8988T (cell line): ENCODE results near the gene METRN.

ENCODE experiments used
- DNase-seq: peaks from one replicate; pipeline ENCODE4 v3.0.0; 2011

METRN gene

DNA sequence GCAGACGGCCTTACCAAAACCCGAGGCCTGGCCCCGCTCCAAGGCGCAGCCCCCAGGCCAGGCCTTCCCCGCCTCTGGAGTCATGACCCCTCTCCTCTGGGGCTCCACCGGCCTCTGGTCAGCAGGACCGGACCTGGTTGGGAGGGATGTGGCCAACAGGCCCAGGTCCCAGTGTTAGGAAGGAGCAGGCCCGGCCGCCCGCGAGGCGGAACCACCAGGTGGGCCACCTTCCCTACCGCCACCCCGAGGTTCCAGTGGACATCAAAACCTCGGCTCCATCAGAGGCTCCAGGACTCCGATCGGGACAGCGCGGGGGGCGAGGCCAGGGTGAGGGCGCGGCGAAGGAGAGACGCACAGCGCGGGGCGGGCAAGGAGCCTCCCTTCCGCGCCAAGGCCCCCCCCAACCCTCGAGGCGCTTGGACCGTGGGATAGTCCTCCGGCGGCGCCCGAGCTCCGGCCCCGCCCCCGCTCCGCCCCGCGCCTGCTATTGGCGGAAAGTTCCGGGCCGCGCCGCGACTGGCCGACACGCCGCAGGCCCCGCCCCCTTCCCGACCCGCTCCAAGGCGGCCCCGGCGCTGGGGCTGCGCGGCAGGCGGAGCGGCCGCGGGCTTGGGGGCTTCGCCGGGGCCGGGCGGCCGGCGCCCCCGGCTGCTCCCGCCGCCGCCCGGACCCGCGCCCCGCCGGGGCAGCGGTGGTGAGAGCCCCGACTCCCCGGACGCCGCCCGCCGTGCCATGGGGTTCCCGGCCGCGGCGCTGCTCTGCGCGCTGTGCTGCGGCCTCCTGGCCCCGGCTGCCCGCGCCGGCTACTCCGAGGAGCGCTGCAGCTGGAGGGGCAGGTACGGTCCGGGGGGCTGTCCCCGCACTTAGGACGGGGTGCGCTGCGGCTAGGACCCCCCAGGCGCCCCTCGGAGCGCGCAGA is at the start of gene METRN:
Gene METRN, plus strand, starts transcription at position 561 of the 919 bp plus-strand sequence. Its CDS starts 172 bp downstream, at position 733.
- peak; percentile 91 for DNase-seq

DNA sequence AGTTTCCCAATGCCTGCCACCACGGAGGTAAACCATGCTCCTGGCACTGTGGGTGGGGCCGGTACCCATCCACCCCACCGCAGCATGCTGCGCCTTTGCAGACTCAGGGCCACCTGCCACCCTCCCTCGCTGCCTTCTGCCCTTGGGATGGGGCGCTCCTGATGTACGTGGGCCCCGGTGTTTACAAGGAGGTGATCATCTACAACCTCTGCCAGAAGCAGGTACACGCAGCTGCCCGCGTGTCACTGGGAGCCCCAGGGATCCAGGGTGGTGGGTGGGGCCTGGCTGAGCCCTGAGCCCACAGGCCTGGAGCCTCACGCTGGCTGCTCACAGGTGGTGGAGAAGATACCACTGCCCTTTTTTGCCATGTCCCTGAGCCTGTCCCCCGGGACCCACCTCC is 48.3 kb upstream of the METRN start:
- DNase-seq, result no peak

DNA sequence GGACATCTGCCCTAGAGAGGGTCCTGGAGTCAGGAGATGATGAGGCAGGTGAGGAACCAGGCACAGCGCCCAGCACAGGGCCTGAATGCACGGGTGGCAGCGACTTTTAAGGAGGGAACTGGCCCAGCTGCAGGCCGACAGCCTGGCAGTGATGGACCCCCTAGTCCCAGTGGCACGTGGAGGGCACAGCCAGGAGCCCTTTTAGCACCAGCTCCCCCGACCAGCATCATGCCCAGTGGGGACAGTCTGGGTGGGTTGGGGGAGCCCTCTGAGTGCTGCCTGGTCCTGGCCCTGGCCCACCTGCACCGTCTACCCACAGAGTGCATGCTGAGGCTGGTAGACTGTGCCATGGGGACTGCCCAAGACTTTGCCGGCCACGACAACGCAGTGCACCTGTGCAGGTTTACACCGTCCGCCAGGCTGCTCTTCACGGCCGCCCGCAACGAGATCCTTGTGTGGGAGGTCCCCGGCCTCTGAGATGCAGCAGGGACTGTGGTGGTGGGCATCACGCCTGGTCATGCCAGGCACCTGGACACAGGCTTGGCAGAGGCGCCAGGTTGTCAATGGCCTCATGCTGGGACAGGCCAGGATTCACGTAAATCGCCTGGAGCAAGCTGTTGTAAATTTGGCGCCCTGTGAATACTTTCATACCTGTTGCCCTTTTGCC is 47.7 kb upstream of the METRN start:
- no peak for DNase-seq

DNA sequence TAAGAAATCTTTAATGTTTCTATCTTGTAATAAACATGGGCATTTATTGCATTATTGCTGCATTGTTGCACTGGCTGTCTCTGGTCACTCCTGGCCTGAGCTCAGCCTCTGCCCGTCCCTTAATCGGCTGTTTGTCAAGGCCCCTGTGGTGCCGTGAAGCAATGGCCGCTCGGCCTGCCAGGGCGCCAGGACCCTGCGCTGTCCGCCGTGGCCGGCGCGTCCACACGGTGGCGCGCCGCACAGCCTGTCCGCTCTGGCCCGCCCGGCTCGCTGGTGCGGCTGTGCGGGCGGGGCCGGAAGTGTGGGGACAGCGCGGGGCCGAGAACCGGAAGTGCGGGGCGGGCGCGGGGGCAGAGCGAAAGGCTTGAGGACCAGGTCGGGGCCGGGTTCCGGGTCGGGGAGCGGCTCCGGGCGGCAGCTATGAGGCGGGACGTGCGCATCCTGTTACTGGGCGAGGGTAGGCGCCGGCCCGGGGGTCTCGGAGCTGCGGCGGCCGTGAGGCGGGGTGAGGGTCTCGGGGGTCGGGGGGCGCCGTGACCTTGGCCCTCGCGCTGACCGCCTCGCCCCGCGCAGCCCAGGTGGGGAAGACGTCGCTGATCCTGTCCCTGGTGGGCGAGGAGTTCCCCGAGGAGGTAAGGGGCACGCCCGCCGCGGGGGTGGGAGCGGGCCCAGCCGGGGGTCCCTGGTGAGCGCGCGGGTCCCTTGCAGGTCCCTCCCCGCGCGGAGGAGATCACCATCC is 47.0 kb upstream of the METRN start, which contains the start of gene RHOT2:
Gene RHOT2, plus strand, starts transcription at position 353 of the 739 bp plus-strand sequence. Its CDS starts 68 bp downstream, at position 421.
- DNase-seq, result no peak

DNA sequence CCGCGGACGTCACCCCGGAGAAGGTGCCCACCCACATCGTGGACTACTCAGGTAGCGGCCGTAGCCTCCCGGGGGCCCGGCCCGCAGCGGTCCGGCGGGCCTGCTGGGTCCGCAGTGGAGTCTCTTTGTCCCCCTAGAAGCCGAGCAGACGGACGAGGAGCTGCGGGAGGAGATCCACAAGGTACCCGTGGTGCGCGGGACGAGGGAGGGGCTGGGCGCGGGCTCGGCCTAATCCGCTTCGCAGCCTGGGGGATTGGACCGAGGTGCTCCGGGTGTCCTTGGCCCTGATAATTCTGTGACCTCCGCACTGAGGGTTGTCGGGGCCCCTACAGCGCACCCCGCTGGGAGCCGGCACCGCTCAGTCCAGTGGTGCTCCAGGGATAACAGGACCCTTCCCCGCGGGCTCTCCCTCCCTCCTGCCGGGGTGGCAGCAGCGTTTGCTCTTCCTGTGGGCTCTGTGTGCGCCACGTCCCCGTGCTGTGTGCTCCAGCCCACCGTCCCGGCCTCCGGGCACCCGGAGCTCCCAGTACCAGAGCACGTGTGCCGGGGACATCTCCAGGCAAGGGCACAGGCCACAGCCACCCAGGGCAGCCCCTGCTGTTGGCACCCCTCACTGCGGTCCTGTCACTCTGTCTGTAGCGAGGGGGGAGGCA is 46.3 kb upstream of the METRN start:
- no peak for DNase-seq

DNA sequence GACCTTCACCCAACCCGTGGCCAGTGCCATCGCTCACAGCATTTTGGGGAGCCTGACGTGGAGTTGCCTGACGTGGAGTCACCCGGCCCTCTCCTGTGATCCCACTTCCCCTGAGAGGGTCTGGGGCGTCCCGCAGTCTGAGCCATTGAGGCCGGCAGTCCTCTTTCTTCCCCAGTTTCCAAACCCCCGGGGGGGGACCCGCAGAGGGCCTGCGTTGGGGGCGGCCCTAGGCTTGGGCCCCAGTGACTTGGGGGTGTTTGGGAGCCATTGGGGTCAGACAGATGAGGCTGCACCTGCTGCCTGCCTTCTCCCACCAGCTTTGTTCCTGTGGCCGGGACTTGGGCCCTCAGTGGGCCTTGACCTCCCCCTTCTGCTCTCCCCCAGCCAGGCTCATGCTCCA is 45.3 kb upstream of the METRN start:
- no peak for DNase-seq

DNA sequence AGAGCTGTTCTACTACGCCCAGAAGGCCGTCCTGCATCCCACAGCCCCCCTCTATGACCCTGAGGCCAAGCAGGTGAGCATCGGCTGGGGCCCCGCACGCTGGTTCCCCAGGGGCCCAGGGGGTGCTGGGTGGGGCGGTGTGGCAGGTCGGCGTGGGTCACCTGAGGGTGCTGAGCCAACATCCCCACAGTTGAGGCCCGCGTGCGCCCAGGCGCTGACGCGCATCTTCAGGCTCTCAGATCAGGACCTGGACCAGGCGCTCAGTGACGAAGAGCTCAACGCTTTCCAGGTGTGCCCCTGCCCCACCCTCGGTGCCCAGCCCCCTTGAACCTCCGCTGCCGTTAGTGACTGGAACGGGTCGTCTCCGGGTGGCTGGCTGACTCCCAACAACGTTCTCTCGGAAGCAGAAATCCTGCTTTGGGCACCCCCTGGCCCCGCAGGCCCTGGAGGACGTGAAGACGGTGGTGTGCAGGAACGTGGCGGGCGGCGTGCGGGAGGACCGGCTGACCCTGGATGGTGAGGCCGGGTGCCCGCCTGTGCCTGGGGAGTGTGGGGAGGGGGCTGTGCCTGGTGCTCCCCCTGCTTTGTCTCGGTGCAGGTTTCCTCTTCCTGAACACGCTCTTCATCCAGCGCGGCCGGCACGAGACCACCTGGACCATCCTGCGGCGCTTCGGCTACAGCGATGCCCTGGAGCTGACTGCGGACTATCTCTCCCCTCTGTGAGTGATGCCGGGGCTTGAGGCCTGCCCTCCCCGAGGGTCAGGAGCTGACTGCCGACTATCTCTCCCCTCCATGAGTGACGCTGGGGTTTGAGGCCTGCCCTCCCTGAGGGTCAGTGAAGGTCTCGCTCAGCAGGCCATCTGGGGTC is 44.2 kb upstream of the METRN start:
- no peak for DNase-seq

DNA sequence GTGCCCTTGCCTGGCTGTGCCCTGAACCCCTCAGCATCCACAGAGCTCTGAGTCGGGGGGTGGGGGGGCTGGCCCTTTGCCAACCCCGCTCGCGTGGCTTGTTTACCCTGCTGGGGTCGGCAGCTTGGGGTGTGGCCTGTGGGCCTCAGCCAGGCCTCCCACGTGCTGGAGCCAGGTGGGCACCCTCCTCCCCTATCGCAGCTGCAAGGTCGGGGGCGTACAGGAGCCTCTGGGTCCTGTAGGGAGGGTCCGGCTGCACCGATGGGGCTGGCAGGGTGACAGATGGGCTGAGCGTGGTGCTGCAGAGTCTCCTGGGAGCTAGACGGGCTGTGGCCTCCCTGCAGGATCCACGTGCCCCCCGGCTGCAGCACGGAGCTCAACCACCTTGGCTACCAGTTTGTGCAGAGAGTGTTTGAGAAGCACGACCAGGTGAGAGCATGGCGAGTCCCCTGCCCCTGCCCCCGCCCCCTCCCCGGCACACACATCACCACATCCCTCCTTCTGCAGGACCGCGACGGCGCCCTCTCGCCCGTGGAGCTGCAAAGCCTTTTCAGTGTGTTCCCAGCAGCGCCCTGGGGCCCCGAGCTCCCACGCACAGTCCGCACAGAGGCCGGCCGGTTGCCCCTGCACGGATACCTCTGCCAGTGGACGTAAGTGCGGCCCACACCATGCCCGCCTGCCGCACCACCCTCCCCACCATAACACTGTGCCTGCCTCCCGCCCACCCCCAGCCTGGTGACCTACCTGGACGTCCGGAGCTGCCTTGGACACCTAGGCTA is 43.4 kb upstream of the METRN start:
- DNase-seq, result no peak

DNA sequence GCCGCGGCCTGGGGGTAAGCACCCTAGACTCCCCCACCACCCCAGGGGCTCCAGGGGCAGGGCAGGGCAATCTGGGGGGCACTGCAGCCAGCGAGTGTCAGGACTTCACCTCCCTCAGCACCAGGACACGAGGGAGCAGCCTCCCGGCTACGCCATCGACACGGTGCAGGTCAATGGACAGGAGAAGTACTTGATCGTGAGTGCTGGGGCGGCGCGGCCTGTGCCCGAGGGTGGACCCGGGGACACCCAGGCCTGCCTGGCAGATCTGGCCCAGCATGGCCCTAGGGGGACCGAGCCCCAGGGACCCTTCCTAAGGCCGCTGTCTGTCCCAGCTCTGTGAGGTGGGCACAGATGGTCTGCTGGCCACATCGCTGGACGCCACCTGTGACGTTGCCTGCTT is 42.5 kb upstream of the METRN start:
- no peak for DNase-seq

DNA sequence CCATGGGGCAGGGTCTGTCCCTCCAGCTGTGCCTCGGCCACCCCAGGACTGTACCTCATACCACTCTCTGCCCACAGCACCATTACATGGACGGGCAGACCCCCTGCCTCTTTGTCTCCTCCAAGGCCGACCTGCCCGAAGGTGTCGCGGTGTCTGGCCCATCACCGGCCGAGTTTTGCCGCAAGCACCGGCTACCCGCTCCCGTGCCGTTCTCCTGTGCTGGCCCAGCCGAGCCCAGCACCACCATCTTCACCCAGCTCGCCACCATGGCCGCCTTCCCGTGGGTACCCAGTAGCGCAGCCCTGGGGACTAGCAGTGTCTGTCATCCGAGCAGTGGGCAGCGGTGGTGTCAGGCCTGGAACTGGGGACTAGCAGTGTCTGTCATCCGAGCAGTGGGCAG is 42.1 kb upstream of the METRN start:
- DNase-seq, result no peak

DNA sequence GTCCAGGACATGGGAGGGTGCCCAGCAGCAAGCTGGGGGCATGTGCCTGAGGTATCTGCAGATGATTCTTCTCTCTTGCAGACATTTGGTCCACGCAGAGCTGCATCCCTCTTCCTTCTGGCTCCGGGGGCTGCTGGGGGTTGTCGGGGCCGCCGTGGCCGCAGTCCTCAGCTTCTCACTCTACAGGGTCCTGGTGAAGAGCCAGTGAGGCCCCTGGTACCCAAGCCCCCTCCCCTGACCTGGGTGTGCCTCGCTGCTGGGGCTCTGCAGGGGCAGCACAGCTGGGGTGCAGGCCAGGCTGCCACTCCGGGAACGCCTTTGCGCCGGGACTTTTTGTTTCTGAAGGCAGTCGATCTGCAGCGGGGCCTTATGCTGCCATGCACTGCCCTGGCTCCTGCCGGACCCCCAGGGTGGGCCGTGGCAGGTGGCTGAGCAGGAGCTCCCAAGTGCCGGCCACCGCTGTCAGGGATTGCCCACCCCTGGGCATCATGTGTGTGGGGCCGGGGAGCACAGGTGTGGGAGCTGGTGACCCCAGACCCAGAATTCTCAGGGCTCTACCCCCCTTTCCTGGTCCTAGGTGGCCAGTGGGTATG is 41.4 kb upstream of the METRN start:
- no peak for DNase-seq

DNA sequence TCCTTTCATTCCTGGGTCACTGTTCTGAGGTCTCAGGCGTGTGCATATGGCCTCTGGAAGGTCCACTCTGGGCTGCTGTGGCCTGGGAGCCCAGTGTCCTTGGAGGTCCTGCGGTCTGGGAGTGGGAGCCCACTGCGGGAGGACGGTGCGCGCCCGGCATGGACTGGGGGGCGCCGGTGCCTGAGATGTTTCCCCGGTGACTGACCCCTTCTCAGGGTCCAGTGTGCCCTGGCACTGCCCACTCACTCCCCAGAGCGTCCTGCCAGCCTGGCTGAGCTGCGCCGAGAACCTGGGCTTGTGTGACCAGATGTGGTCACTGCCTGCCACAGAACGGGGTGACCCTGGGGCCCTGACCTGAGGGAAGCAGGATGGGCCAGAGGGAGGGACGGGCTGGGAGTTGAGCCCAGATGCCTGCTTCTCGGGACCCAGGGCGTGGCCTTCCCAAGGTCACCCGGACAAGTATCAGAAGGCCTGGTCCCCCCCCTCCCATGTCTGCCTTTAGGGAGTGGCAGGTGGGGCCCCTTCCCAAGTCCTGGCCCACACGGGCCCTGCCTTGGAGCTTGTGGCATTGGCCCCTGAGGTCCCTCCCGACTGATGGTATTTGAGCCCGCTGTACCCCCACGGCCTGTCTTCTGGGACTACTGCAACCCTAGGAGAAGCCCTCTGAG is 40.6 kb upstream of the METRN start:
- no peak for DNase-seq

DNA sequence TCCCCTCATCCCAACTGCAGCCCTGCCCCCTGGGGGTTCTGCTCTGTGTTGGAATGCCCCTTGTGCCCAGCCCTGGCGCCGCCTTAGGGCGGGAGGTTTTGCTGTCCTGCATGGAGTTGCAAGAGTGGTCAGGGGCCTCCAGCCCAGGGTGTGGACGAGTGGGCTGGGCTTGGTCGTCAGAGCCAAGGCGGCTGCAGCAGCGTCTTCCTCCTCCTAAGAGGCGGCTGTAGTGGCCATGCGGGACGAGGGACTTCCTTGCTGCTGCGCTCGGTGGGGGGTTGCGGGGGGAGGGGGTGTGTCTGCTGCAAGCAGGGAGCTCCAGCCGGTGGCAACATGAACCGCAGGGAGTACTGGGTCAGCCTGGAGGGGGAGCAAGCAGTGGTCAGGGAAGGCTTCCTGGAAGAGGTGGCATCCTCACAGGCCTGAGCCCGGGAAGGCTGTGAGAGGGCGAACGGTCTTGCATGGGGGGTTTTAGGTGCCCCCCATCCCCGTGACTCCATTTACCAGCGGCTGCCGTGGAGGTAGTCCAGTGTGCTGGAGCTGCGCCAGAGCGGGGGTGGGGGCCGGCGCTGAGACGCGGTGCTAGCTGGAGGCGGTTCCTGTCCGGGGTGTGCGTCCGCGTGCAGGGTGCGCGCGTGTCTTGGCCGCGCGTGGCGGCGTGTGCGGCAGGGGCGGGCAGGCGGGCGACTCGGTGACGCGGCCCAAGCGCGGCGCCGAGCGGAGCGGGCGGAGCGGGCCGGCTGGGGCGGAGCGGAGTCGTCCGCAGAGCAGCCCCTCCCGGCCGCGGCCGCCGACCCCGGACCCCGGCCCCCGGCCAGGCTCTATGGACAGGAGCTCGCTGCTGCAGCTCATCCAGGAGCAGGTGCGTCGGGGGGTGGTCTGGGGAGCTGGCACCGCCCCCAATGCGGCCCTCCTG is 39.7 kb upstream of the METRN start, which contains the start of gene RHBDL1:
Gene RHBDL1, plus strand, starts transcription at position 704 of the 916 bp plus-strand sequence. Its CDS starts 120 bp downstream, at position 824.
- DNase-seq, result no peak

DNA sequence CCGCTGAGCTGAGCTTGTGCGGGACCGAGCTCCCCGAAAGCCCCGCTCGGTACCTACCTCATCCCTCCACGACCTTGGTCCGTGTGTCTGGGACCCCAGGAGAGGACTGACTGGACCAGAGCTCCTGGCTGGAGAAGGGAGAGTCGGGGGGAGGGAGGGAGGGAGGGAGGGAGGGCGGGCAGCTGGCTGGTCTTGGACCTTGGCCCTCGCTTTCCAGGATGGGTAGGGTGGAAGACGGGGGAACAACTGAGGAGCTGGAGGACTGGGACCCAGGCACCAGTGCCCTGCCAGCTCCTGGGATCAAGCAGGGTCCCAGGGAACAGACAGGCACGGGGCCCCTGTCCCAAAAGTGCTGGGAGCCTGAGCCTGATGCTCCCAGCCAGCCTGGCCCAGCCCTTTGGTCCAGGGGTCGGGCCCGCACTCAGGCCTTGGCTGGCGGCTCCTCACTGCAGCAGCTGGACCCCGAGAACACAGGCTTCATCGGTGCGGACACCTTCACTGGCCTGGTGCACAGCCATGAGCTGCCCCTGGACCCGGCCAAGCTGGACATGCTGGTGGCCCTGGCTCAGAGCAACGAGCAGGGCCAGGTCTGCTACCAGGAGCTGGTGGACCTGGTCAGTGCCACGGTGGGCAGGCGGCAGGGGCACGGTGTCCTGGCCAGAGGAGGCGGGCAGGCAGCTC is 38.9 kb upstream of the METRN start:
- DNase-seq, result no peak

DNA sequence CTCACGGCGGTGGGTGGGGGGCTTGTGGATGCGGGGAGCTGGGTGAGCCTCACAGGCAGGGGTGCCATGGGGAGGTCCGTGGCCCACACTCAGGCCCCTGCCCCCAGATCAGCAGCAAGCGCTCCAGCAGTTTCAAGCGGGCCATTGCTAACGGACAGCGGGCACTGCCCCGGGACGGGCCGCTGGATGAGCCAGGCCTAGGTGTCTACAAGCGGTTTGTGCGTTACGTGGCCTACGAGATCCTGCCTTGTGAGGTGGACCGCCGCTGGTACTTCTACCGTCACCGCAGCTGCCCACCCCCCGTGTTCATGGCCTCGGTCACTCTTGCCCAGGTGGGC is 38.4 kb upstream of the METRN start:
- no peak for DNase-seq

DNA sequence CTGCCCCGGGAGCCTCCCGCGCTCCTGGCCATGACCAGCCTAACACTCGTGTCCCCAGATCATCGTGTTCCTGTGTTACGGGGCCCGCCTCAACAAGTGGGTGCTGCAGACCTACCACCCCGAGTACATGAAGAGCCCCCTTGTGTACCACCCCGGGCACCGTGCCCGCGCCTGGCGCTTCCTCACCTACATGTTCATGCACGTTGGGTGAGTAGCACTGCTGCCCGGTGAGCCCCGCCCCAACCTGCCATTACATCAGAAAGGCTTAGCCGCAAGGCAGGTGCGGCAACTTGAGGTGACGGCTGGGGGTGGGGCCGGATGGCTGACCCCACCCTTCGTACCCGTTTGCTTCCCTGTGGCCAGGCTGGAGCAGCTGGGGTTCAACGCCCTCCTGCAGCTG is 38.0 kb upstream of the METRN start:
- DNase-seq, result no peak

DNA sequence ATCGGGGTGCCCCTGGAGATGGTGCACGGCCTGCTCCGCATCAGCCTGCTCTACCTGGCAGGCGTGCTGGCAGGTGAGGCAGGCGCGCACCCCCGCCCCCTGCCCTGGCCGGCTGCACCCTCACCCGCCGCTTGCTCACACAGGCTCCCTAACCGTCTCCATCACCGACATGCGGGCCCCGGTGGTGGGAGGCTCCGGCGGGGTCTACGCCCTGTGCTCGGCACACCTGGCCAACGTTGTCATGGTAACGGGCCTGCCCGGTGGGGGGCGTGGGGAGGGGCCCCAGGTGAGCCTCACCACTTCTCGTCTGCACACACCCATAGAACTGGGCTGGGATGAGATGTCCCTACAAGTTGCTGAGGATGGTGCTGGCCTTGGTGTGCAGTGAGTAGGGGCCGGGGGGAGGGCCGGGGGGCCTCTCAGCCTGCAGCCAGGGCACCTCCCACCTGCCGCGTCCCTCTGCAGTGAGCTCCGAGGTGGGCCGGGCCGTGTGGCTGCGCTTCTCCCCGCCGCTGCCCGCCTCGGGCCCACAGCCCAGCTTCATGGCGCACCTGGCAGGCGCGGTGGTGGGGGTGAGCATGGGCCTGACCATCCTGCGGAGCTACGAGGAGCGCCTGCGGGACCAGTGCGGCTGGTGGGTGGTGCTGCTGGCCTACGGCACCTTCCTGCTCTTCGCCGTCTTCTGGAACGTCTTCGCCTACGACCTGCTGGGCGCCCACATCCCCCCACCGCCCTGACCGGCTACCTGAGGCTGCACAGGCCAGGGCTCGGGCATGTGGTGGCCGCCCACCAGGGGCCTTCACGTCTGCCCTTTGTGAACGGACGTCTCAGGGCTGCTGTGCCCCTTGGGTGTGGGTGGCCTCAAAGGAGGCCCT is 37.4 kb upstream of the METRN start:
- no peak for DNase-seq
